Endothelial cell of coronary artery (primary cell): ENCODE measurements around the gene LIMS2. TPM values are rescaled to one million over a fixed set of nuclear protein-coding genes. Genes with fewer than 3 reads are reported as not detected.

ENCODE experiments used
- total RNA-seq: library from RNA; depleted of rRNA; stranded (reverse); fragments of >200 nt; gene quantifications from 2 replicates; pipeline ENCODE4 v1.2.3, GENCODE V29; 2014

The LIMS2 gene, protein sequence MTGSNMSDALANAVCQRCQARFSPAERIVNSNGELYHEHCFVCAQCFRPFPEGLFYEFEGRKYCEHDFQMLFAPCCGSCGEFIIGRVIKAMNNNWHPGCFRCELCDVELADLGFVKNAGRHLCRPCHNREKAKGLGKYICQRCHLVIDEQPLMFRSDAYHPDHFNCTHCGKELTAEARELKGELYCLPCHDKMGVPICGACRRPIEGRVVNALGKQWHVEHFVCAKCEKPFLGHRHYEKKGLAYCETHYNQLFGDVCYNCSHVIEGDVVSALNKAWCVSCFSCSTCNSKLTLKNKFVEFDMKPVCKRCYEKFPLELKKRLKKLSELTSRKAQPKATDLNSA
- 9.4 and 22.1 TPM in 2 replicates for total RNA-seq

DNA sequence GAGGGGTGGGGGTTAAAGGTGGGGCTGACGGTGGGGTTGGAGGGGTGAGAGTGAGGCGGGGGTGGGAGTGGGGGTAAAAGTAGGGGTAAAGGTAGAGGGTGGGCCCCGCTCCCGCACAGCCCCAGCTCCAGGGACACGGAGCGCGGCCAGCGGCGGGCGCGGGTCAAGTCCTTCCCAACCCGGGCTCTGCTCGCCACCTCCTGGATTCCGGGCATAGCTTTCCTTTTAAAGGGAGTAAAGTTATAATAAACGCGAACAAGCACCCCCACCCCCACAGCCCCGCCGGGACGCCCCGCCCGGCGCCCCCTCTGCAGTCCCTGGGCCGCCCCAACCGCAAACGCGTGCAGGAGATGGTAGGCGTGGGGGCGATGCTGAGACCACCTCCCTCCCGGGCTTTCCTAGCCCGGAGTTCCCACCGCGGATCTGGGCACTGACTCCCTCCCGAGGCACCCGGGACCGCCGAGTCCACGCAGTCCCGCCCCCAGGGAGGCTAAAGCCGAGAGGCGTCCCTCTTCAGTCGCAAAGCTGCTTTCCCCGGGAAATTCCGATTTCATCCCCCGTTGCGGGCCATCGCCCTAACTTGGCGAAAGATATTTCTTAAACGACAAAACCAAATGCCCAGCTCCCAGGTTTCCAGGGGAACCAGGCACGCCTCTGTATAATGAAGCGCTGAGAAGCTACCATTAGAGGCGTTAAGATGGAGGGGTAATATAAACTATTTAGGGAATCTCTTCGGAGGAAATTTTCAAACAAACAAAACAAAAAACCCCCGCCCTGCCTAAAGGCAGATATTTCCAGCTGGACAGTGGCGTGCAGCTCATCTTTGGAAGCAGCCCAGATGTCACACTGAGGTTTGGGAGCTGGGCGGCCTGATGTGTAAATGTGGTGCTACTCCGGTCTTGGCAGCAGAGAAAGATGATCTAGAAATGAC, at the start of gene LIMS2:
TSS of gene LIMS2 (minus strand) at position 200 of the 931 bp plus-strand sequence. CDS start 506 bp downstream, outside the sequence.

DNA sequence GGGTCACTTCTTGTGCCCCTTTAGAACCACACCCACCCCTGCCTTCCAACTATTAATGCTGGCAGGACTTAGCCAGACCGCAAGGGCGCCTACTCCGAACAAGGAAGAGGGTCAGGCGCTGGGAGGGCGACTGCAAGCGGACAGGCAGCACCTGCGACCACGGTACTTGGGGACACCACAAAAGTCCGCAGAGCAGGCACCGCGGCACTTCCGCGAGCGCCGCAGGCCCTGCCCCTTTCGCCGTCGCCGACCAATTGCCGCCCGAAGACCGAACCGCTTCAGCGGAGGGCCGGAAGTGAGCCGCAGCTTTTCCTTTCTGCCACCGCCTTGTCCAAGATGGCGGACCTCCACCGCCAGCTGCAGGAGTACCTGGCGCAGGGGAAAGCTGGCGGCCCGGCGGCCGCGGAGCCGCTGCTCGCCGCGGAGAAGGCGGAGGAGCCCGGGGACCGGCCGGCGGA, 25.9 kb upstream of the LIMS2 start, which contains the start of gene SFT2D3:
TSS of gene SFT2D3 (plus strand) at position 305 of the 458 bp plus-strand sequence. CDS start at position 337, 32 bp downstream.

DNA sequence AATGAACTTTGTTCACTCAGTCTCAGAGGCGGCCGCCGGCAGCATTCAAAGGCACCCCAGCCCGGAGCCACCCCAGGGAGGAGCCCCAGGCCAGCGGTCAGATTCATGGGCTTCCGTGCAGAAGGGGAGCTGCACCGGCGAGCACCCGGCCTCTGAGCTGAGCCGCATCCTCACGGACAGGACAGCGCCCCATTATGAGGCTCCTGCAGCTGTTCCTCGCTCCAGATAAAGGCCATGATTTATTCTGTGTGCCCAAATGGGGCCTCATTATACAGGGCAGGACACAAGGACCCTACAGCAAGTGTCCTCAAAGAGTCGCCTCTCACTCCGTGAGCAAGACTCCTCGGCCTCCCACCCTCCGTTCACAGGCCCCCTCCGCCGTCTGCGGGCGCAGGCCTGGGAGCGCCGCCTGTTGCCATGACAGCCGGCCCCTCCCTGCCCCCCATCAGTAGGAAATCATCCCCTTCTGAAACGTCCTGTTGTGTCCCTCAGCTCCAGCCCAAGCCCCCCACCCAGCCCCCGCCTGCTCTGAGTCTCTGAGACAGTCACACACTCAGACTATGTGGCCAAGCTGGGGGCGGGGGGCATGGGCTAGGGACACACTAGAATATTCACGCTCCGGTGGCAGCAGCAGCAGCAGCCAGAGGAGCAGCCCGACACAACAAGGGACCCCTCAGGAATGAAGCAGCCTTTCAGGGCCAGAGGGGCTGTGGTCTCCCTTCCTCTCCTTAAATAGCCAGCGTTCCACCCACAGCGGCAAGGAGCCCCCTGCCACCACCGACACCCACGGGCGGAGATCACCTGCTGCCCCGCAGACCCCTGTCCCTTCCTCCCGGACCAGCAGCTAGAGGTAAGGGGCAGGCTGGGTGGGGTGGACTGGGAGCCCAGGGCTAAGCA, 29.7 kb downstream of the LIMS2 start, which contains the start of gene GPR17:
TSS of gene GPR17 (plus strand) at position 759 of the 897 bp plus-strand sequence. CDS start 4,583 bp downstream, outside the sequence.

Other genes with a start within 250 kb of the LIMS2 start
- 44.4 and 53.7 TPM in 2 replicates for gene IWS1, start 149.0 kb downstream of the LIMS2 start, total RNA-seq
- gene MYO7B, start 139.8 kb downstream of the LIMS2 start, total RNA-seq, result 0.09 and 0.47 TPM in 2 replicates
- gene GPR17, start 29.4 kb downstream of the LIMS2 start, total RNA-seq, result not detected in 2 replicates
- gene SFT2D3, start 26.0 kb upstream of the LIMS2 start, total RNA-seq, result 2.7 and 2.9 TPM in 2 replicates
- 23.8 and 29.6 TPM in 2 replicates for gene WDR33, start 135.6 kb upstream of the LIMS2 start, total RNA-seq
- gene POLR2D, start 182.6 kb upstream of the LIMS2 start, total RNA-seq, result 23.3 and 24.8 TPM in 2 replicates
- gene AMMECR1L, start 210.4 kb upstream of the LIMS2 start, total RNA-seq, result 16.0 and 20.7 TPM in 2 replicates